Choroid plexus epithelial cell (primary cell): ENCODE data around the gene CDH4.

Experiments
- DNase-seq: peaks from one replicate; pipeline ENCODE4 v3.0.0-alpha.2; 2010; ENCODE audit warnings: low read depth
- H3K4me3 ChIP-seq: 2 replicates; pipeline ENCODE4 v1.5.1; 2011; ENCODE audit warnings: low read depth, mild to moderate bottlenecking, control low read depth, low read length, moderate library complexity
- TF ChIP-seq, protein P1 (sequence below): conservative IDR thresholded peaks from 2 replicates; pipeline ENCODE4 v1.5.1; 2011; ENCODE audit warnings: low read depth, mild to moderate bottlenecking, control low read depth, inconsistent platforms, low read length, moderate library complexity

Gene CDH4

DNA sequence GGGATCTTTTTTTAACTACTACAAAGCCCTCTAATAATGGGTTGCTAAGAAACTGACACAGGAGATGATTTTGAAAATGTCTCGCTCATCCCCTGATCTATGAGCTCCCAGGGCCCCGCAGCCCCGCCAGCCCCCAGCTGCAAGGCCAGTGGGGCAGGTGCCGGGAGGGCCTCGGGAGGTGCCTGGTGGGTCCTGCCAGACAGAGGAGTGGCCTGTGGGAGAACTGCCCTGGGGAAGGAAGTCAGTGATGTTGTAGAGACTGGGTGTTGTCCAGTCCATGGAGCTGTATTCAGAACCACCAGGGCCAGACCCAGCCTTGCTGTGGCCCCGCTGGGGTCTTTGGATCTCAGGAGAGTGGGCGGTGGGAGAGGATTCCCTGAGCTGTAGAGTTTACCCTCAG, 554.9 kb downstream of the CDH4 start:
- H3K4me3 ChIP-seq = no peak overlapping the region
- no peak for DNase-seq
- TF ChIP-seq, protein P1, sequence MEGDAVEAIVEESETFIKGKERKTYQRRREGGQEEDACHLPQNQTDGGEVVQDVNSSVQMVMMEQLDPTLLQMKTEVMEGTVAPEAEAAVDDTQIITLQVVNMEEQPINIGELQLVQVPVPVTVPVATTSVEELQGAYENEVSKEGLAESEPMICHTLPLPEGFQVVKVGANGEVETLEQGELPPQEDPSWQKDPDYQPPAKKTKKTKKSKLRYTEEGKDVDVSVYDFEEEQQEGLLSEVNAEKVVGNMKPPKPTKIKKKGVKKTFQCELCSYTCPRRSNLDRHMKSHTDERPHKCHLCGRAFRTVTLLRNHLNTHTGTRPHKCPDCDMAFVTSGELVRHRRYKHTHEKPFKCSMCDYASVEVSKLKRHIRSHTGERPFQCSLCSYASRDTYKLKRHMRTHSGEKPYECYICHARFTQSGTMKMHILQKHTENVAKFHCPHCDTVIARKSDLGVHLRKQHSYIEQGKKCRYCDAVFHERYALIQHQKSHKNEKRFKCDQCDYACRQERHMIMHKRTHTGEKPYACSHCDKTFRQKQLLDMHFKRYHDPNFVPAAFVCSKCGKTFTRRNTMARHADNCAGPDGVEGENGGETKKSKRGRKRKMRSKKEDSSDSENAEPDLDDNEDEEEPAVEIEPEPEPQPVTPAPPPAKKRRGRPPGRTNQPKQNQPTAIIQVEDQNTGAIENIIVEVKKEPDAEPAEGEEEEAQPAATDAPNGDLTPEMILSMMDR = no peak

DNA sequence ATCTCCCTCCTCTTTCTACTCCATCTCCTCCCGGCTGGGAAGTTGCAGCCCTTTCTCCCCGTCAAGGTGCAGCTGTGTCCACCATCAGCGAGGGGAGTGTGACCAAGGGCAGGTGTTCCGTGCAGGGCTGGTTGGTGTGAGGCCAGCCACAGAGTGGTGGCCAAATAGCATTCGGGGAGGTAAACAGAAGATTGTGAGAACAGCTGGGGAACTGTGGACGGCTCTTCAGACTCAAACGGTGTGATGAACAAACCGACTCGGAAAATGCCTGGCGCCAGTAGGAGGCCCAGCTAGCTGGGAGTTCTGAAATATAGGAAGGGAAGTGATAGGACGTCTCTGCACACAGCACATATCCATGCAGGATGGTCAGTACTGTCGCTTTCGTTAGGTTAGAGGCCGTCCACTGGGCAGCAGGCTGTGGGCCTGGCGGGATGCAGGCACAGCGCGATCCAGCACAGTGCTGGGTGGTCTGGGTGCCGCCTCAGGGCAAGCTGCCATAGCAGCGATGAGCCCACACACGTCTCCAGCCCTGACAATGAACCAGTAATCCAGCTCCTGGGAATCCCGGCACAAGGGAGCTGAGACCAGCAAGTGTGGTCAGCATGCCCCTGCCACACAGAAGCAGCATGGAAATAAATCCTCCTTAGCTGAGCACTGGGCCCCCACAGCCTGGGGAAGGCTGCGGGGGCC, 555.6 kb downstream of the CDH4 start:
- TF ChIP-seq, protein P1 = no peak
- no peak for DNase-seq
- H3K4me3 ChIP-seq = no peak overlapping the region

DNA sequence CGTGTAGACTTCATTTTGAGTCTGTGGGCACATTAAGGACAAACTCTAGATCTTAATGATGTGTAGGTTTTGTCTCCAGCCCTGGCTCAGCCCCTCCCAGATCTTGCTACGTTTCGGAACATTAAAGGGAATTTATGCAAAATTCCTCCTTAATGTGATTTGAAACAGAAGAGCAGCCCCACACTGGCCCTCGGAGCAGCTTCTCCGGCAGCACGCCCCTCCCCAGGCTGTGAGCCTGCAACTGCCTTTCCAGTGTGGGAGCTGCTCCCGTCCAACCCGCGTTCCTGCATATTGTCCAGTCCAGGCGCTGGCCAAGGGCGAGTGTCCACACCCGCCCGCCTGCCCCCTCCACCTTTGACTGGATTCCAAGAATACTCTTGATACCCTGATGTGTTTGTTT, 556.4 kb downstream of the CDH4 start:
- TF ChIP-seq, protein P1 = no peak
- no peak overlapping the region for H3K4me3 ChIP-seq
- no peak for DNase-seq

DNA sequence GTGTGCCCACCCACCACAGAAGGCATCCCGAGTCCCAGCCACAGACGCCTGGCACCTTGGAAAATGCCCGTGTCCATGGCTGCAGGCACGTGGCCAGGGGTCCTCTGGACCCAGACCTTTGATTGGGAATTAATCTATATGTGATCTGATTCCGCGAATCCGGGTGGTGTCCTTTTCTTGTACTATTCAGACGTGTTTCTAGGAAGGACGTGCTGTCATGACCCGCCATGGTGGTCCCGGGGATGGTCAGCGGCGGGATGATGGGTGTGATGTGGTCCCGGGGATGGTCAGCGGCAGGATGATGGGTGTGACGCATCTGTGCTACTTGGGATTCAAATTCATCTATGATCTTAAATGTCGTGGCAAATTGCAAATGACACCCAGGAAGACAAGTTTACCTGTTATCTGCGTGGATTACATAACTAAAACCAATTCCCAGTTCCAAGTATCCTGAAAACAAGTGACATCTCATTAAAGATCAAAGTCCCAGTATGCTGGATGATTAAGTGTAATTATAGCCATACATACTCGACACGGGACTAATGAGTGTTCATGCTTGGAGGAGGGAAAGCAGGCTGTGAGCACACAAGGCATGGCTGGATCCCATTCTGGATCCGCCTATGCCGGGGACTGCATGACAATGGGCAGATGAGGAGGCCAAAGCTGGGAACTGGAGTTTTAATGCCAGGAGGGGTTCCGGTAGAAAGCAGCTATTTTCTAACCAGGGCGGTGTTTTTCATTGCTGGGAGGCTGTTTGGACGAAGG, 557.1 kb downstream of the CDH4 start:
- DNase-seq = no peak

DNA sequence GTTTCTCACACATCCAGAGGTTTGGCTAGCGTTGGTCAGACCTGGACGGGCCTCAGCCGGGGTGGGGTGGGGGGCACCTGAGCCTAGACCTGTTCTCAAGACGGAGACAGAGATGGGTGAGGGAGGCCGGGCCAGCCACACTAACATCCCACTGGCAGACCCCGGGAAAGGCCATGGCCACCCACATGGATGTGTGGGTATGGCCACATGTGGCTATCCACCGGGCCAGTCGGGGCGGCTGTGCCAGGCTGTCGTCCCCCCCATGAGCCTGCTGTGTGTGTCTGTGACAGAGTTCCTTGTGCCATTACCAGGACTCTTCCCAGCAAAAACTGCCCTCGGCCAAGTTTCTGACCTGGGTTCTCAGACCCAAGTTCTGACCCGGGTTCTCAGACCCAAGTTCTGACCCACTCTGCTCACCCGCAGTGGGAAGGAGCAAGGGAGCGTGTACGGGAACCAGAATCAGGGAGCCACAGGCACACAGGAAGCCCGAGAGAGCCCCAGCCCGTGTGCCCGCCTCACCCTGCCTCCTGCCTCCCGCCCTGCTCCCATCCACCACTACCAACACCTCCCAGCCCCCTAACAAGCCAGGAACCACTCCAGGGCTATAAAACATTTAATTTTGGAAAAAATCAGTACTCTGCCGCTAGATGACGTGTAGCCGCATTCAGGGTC, 558.1 kb downstream of the CDH4 start:
- no peak for DNase-seq
- no peak overlapping the region for H3K4me3 ChIP-seq
- TF ChIP-seq, protein P1 = no peak

More for the DNA sequence above, 557.1 kb downstream of the CDH4 start:
- TF ChIP-seq, protein P1 = no peak
- no peak overlapping the region for H3K4me3 ChIP-seq

DNA sequence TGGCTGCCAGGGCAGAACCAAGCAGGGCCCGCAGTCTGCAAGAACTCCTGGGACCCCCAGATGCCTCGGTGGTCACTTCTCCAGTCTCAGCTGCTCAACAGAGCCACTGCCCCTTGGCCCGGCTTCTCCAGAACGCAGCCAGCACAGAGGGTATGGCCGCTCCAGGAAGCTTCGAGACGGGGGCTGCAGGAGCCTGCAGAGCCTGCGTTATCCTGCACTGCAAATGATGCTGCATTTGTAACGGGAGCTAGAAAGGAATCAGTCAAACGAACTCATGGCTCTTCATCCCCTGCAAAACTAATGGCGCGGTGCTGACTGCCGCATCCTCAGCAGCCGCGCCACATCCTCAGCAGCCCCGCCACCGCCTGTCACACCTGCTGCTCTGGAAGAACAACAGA, 558.7 kb downstream of the CDH4 start:
- DNase-seq = no peak

More for the DNA sequence above, 558.7 kb downstream of the CDH4 start:
- H3K4me3 ChIP-seq = no peak overlapping the region
- TF ChIP-seq, protein P1 = no peak
